ENCODE measurements around the gene ZNF804A.

The ZNF804A gene

GRCh38 chr2:184646593-184646992, 48.3 kb downstream of the ZNF804A start:
- CTCF ChIA-PET, result interaction anchor here (1.0 to 2.1 kb wide), 4 partner anchors 9 to 23 kb away, joined by 3 to 7 read pairs (median 3); no protein-coding TSS in a partner anchor
- TF ChIP-seq, protein P1, sequence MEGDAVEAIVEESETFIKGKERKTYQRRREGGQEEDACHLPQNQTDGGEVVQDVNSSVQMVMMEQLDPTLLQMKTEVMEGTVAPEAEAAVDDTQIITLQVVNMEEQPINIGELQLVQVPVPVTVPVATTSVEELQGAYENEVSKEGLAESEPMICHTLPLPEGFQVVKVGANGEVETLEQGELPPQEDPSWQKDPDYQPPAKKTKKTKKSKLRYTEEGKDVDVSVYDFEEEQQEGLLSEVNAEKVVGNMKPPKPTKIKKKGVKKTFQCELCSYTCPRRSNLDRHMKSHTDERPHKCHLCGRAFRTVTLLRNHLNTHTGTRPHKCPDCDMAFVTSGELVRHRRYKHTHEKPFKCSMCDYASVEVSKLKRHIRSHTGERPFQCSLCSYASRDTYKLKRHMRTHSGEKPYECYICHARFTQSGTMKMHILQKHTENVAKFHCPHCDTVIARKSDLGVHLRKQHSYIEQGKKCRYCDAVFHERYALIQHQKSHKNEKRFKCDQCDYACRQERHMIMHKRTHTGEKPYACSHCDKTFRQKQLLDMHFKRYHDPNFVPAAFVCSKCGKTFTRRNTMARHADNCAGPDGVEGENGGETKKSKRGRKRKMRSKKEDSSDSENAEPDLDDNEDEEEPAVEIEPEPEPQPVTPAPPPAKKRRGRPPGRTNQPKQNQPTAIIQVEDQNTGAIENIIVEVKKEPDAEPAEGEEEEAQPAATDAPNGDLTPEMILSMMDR (IDR thresholded peaks at IDR 0.05; ENCODE audit: control extremely low read depth, extremely low read depth, low read depth, missing control alignments), result no peak
- POLR2A ChIA-PET, result no interaction called here
- no peak for DNase-seq (ENCODE audit: extremely low spot score)

DNA sequence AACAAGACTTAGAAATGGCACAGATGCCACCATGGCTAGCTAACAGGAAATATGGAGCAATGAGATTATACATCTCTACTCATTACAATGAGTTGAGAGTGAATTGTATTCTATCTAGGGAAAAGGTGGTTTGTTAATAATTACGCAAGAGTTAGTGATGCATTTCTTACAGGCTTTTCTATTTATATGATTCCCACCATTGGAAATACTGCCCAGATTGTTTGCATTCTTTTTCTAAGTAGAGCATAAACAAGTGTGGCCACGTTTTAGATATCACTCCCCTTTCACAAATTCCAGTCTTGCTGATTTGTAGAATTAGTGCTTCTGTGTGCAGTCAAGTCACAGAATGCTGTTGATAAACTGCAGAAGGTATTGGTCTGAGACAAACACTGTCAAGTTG, 56.6 kb downstream of the ZNF804A start:
- DNase-seq (ENCODE audit: extremely low spot score), result no peak
- ChIA-PET POLR2A (no interaction called here), CTCF (no interaction called here)
- TF ChIP-seq, protein P1 (IDR thresholded peaks at IDR 0.05; ENCODE audit: control extremely low read depth, extremely low read depth, low read depth, missing control alignments), result no peak

GRCh38 chr2:184677171-184677570, 78.8 kb downstream of the ZNF804A start:
- no peak for DNase-seq (ENCODE audit: extremely low spot score)
- CTCF ChIA-PET, result no interaction called here
- TF ChIP-seq, protein P1 (IDR thresholded peaks at IDR 0.05; ENCODE audit: control extremely low read depth, extremely low read depth, low read depth, missing control alignments), result no peak
- POLR2A ChIA-PET, result no interaction called here

GRCh38 chr2:184679219-184680018, 81.1 kb downstream of the ZNF804A start:
- TF ChIP-seq, protein P1 (IDR thresholded peaks at IDR 0.05; ENCODE audit: control extremely low read depth, extremely low read depth, low read depth, missing control alignments), result no peak

DNA sequence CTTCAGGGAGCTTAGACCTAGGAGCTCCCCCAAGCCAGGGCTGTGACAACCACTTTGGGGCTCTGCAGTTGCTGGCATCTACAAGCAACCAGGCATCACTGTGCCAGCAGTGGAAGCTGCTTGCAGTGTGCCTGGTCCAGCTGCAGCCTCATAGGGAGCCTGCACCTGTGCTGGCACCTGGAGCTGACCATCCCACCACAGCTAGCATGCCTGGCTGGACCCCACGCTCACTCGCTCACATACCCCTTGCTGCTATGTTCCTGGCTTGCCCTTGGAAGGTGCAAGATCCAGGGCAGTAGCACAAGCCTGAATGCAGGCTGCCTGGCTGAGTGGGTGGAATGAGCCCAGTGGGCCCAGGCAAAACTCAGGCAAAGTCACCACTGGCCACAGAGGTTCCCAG, 82.5 kb downstream of the ZNF804A start:
- POLR2A ChIA-PET, result no interaction called here
- DNase-seq (ENCODE audit: extremely low spot score), result no peak
- CTCF ChIA-PET, result interaction anchor here (1.0 to 1.3 kb wide), 4 partner anchors 11 to 69 kb away, joined by 3 to 4 read pairs (median 4); no protein-coding TSS in a partner anchor
- TF ChIP-seq, protein P1 (IDR thresholded peaks at IDR 0.05; ENCODE audit: control extremely low read depth, extremely low read depth, low read depth, missing control alignments), result no peak

More at GRCh38 chr2:184679219-184680018, 81.1 kb downstream of the ZNF804A start:
- DNase-seq (ENCODE audit: extremely low spot score), result no peak
- POLR2A ChIA-PET, result no interaction called here
- CTCF ChIA-PET, result interaction anchor here (1.1 to 1.3 kb wide), 3 partner anchors 9 to 44 kb away, joined by 3 to 5 read pairs (median 4); no protein-coding TSS in a partner anchor

DNA sequence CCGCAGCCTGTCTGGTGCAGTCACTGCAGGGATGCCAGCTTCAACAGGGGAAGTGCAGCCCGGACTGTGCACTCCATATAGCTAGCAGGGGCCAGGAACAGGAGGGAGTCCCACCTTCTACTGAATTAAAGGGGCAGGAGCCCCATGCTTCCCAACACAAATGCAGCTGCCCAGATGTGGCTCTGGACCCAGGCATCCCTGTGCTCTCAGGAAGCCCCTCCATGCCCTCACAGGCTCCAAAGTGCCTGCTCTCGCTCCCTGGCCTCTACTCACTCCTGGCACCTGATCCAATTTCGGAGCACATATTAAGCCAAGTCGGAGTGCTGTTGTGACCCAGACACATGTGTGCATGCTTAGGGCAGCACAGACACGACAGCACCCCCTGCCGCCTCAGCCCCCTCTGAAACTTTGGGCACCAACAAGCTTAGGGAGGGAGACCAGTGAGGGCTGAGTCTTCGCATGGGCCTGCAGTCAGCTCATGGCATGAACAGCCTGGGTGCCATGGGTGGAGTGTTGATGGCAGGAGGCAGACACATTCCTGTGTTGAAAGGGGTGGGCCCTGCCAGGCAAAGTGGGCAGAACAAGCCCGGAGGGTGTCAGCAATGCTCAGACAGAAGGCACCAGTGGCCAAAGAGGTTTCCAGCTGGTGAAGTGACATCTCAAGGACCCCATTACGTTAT, 83.5 kb downstream of the ZNF804A start:
- ChIA-PET CTCF (no interaction called here), POLR2A (no interaction called here)
- DNase-seq (ENCODE audit: extremely low spot score), result no peak
- TF ChIP-seq, protein P1 (IDR thresholded peaks at IDR 0.05; ENCODE audit: control extremely low read depth, extremely low read depth, low read depth, missing control alignments), result no peak
